H9 (cell line): Measurements from ENCODE around the gene IRAG1. TPM values are rescaled to one million over a fixed set of nuclear protein-coding genes. Genes with fewer than 3 reads are reported as not detected.

Experiments used
- DNase-seq: peaks from one replicate; pipeline ENCODE4 v3.0.0-alpha.2; 2017
- H2AFZ ChIP-seq: one replicate; pipeline ENCODE4 v1.6.1; 2013; ENCODE audit warnings: mild to moderate bottlenecking, low read length, control low read depth, moderate library complexity
- H2AK5ac ChIP-seq: 2 replicates; pipeline ENCODE4 v1.6.1; 2013; ENCODE audit warnings: low read length, control low read depth, mixed read lengths; ENCODE audit not compliant: insufficient read length
- H2BK120ac ChIP-seq: one replicate; pipeline ENCODE4 v1.6.1; 2013; ENCODE audit warnings: low read depth, mild to moderate bottlenecking, low read length, control low read depth, inconsistent platforms; ENCODE audit not compliant: poor library complexity, severe bottlenecking
- H2BK12ac ChIP-seq: 2 replicates; pipeline ENCODE4 v1.6.1; 2013; ENCODE audit warnings: low read length, control low read depth, mixed read lengths, low read depth; ENCODE audit not compliant: insufficient read length
- H2BK15ac ChIP-seq: 2 replicates; pipeline ENCODE4 v1.6.1; 2013; ENCODE audit warnings: low read depth, low read length, control low read depth
- H2BK20ac ChIP-seq: one replicate; pipeline ENCODE4 v1.6.1; 2013; ENCODE audit warnings: low read depth, mild to moderate bottlenecking, low read length, control low read depth, inconsistent platforms; ENCODE audit not compliant: poor library complexity, severe bottlenecking
- H2BK5ac ChIP-seq: 2 replicates; pipeline ENCODE4 v1.6.1; 2013; ENCODE audit warnings: low read length, control low read depth, mixed read lengths; ENCODE audit not compliant: insufficient read length
- H3K14ac ChIP-seq: 2 replicates; pipeline ENCODE4 v1.6.1; 2013; ENCODE audit warnings: low read length, control low read depth; ENCODE audit not compliant: insufficient read depth
- H3K18ac ChIP-seq: 2 replicates; pipeline ENCODE4 v1.6.1; 2013; ENCODE audit warnings: low read depth, mild to moderate bottlenecking, mixed read lengths, low read length, control low read depth; ENCODE audit not compliant: insufficient read length
- H3K23ac ChIP-seq: 2 replicates; pipeline ENCODE4 v1.6.1; 2013; ENCODE audit warnings: low read length, control low read depth, mixed read lengths, low read depth; ENCODE audit not compliant: insufficient read length
- H3K23me2 ChIP-seq: 2 replicates; pipeline ENCODE4 v1.6.1; 2013; ENCODE audit warnings: low read depth, mild to moderate bottlenecking, mixed read lengths, low read length, control low read depth; ENCODE audit not compliant: insufficient read length, poor library complexity, severe bottlenecking
- H3K27ac ChIP-seq: 2 replicates; pipeline ENCODE4 v1.5.1; 2013; ENCODE audit warnings: low read length, control low read depth, mixed read lengths, low read depth; ENCODE audit not compliant: insufficient read length
- H3K27me3 ChIP-seq: 2 replicates; pipeline ENCODE4 v1.6.1; 2013; ENCODE audit warnings: low read length, control low read depth, inconsistent platforms; ENCODE audit not compliant: insufficient read depth
- H3K4ac ChIP-seq: 2 replicates; pipeline ENCODE4 v1.6.1; 2013; ENCODE audit warnings: low read depth, mild to moderate bottlenecking, control low read depth, inconsistent platforms, low read length, moderate library complexity
- H3K4me1 ChIP-seq: 2 replicates; pipeline ENCODE4 v1.6.1; 2013; ENCODE audit warnings: low read length, control low read depth, inconsistent platforms; ENCODE audit not compliant: insufficient read depth
- H3K4me2 ChIP-seq: 2 replicates; pipeline ENCODE4 v1.6.1; 2013; ENCODE audit warnings: low read length, control low read depth, mixed read lengths; ENCODE audit not compliant: insufficient read length, insufficient read depth
- H3K56ac ChIP-seq: 2 replicates; pipeline ENCODE4 v1.6.1; 2013; ENCODE audit warnings: low read depth, mild to moderate bottlenecking, mixed read lengths, low read length, control low read depth; ENCODE audit not compliant: insufficient read length
- H3K79me1 ChIP-seq: 2 replicates; pipeline ENCODE4 v1.6.1; 2013; ENCODE audit warnings: low read depth, mild to moderate bottlenecking, moderate library complexity, low read length, control low read depth, inconsistent platforms; ENCODE audit not compliant: insufficient read depth, poor library complexity, severe bottlenecking
- H3K79me2 ChIP-seq: 2 replicates; pipeline ENCODE4 v1.6.1; 2013; ENCODE audit warnings: low read length, control low read depth, inconsistent platforms; ENCODE audit not compliant: insufficient read depth
- H3K9ac ChIP-seq: 2 replicates; pipeline ENCODE4 v1.6.1; 2013; ENCODE audit warnings: low read length, control low read depth, mixed read lengths; ENCODE audit not compliant: insufficient read length; ENCODE audit errors: extremely low read depth
- H3K9me3 ChIP-seq: one replicate; pipeline ENCODE4 v1.6.1; 2013; ENCODE audit warnings: low read depth, low read length, inconsistent platforms; ENCODE audit not compliant: control insufficient read depth
- H3T11ph ChIP-seq: one replicate; pipeline ENCODE4 v1.6.1; 2013; ENCODE audit warnings: mild to moderate bottlenecking, low read length, control low read depth, inconsistent platforms
- H4K20me1 ChIP-seq: one replicate; pipeline ENCODE4 v1.6.1; 2013; ENCODE audit not compliant: control insufficient read depth, insufficient read length, insufficient read depth
- H4K5ac ChIP-seq: 2 replicates; pipeline ENCODE4 v1.6.1; 2013; ENCODE audit warnings: low read depth, mild to moderate bottlenecking, mixed read lengths, low read length, control low read depth; ENCODE audit not compliant: insufficient read length
- H4K8ac ChIP-seq: replicated peaks from 2 replicates; pipeline ENCODE4 v1.6.1; 2013; ENCODE audit warnings: low read length, control low read depth, mixed read lengths, low read depth; ENCODE audit not compliant: insufficient read length
- H4K91ac ChIP-seq: 2 replicates; pipeline ENCODE4 v1.6.1; 2013; ENCODE audit warnings: low read depth, mild to moderate bottlenecking, moderate library complexity, mixed read lengths, low read length, control low read depth; ENCODE audit not compliant: insufficient read length
- H3K27ac Mint-ChIP-seq, 3 experiments: 2 replicates in 2 of 3; 3 replicates in 1 of 3; pipeline ENCODE4 v1.8.0; 2020 to 2021; ENCODE audit warnings: mixed read lengths in 3 of 3, mild to moderate bottlenecking in 1 of 3, moderate library complexity in 1 of 3
- H3K27me3 Mint-ChIP-seq: 2 replicates; pipeline ENCODE4 v1.8.0; 2021; ENCODE audit warnings: low read depth, mild to moderate bottlenecking, moderate library complexity, mixed read lengths
- H3K36me3 Mint-ChIP-seq, 3 experiments: 2 replicates in 2 of 3; 3 replicates in 1 of 3; pipeline ENCODE4 v1.8.0; 2020 to 2021; ENCODE audit warnings: low read depth in 3 of 3, mixed read lengths in 3 of 3; ENCODE audit not compliant: insufficient read depth in 1 of 3
- H3K4me1 Mint-ChIP-seq, 2 experiments: 2 replicates each; pipeline ENCODE4 v1.8.0; 2020; ENCODE audit warnings: mixed read lengths in 2 of 2
- H3K4me3 Mint-ChIP-seq, 2 experiments: 2 replicates in 1 of 2; 3 replicates in 1 of 2; pipeline ENCODE4 v1.8.0; 2020 to 2021; ENCODE audit warnings: mild to moderate bottlenecking in 2 of 2, mixed read lengths in 2 of 2, moderate library complexity in 1 of 2
- H3K9me3 Mint-ChIP-seq, 2 experiments: 2 replicates in 1 of 2; 3 replicates in 1 of 2; pipeline ENCODE4 v1.8.0; 2020; ENCODE audit warnings: mild to moderate bottlenecking in 2 of 2, mixed read lengths in 2 of 2, moderate library complexity in 1 of 2
- WGBS: extraction: QIAGEN DNeasy Blood & Tissue Kit; methylation state at CpG from one replicate; pipeline ENCODE4 v1.1.7; 2013; ENCODE audit warnings: missing lambda C conversion rate, low lambda C conversion rate, mixed read lengths; ENCODE audit not compliant: insufficient read length; ENCODE audit errors: extremely low coverage; 5-methylcytosine and 5-hydroxymethylcytosine counted together
- total RNA-seq: library from RNA; stranded (reverse); gene quantifications from 2 replicates; pipeline ENCODE4 v1.2.1, GENCODE V29; 2021
- TF ChIP-seq, protein P1 (sequence below): fragments of 200-600 bp; sonication (generic); conservative IDR thresholded peaks from 3 replicates; pipeline ENCODE4 v1.8.0; 2021; ENCODE audit warnings: antibody characterized with exemption, mild to moderate bottlenecking

IRAG1 gene
- total RNA-seq, 1 experiment from 2014 or later = 2.4 TPM

DNA sequence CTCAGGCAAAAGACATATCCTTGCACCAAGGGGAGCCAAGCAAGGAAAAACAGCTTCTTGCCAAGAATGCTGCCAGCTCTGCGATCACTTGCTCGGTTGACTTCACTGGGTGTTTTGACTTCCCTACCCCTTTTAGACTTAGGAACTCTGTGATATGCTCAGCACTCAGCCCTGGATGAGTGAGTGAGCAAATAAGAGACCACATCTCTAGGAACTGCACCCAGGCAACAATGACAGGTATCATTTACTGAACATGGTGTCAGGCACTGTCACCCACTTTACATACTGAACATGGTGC is 3.7 kb upstream of the IRAG1 start:
- no peak overlapping the region for H2AFZ ChIP-seq
- no peaks in the 10 kb centered on the region for H4K20me1 ChIP-seq
- H3K23ac ChIP-seq = no peak overlapping the region
- H3K9me3 Mint-ChIP-seq = peaks cover 10 to 20% of the 10 kb centered on the region in 2 experiments; a peak in 4 of 5 replicates
- H2BK20ac ChIP-seq = no peak overlapping the region
- no peak overlapping the region for H3K27ac ChIP-seq
- H3K4me1 ChIP-seq = no peaks in the 10 kb centered on the region
- no peak overlapping the region for H3K14ac ChIP-seq
- WGBS = no CpG with 5 or more reads among the region's 2 CpGs
- TF ChIP-seq, protein P1, sequence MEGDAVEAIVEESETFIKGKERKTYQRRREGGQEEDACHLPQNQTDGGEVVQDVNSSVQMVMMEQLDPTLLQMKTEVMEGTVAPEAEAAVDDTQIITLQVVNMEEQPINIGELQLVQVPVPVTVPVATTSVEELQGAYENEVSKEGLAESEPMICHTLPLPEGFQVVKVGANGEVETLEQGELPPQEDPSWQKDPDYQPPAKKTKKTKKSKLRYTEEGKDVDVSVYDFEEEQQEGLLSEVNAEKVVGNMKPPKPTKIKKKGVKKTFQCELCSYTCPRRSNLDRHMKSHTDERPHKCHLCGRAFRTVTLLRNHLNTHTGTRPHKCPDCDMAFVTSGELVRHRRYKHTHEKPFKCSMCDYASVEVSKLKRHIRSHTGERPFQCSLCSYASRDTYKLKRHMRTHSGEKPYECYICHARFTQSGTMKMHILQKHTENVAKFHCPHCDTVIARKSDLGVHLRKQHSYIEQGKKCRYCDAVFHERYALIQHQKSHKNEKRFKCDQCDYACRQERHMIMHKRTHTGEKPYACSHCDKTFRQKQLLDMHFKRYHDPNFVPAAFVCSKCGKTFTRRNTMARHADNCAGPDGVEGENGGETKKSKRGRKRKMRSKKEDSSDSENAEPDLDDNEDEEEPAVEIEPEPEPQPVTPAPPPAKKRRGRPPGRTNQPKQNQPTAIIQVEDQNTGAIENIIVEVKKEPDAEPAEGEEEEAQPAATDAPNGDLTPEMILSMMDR = no peak
- H3K9ac ChIP-seq = no peak overlapping the region
- no peak overlapping the region for H3K27ac Mint-ChIP-seq
- H3K79me2 ChIP-seq = no peaks in the 10 kb centered on the region
- H2BK5ac ChIP-seq = no peak overlapping the region
- H3K79me1 ChIP-seq = no peaks in the 10 kb centered on the region
- H3K4ac ChIP-seq = no peak overlapping the region
- peaks cover 8 to 15% of the 10 kb centered on the region in 2 experiments for H3K4me1 Mint-ChIP-seq
- H3K56ac ChIP-seq = no peak overlapping the region
- no peak for DNase-seq
- H2BK15ac ChIP-seq = no peak overlapping the region
- H3K9me3 ChIP-seq = no peaks in the 10 kb centered on the region
- H3K18ac ChIP-seq = no peak overlapping the region
- no peak overlapping the region for H3K4me3 Mint-ChIP-seq
- H2BK12ac ChIP-seq = no peak overlapping the region
- no peak overlapping the region for H2BK120ac ChIP-seq
- no peak overlapping the region for H3K4me2 ChIP-seq
- H4K5ac ChIP-seq = no peak overlapping the region
- H4K8ac ChIP-seq = no peak overlapping the region
- no peak overlapping the region for H4K91ac ChIP-seq
- no peaks in the 10 kb centered on the region; the same call in 1 of the 2 replicates for H3K27me3 Mint-ChIP-seq
- no peak overlapping the region for H2AK5ac ChIP-seq
- no peak overlapping the region for H3T11ph ChIP-seq
- H3K27me3 ChIP-seq = no peaks in the 10 kb centered on the region
- H3K36me3 Mint-ChIP-seq = peaks cover 4 to 18% (median 12%) of the 10 kb centered on the region in 3 experiments
- H3K23me2 ChIP-seq = no peaks in the 10 kb centered on the region
